Omental fat pad (tissue), 4 donors: Measurements from ENCODE around the gene GRIK3. TPM values are rescaled to one million over a fixed set of nuclear protein-coding genes. Genes with fewer than 3 reads are reported as not detected.

Source experiments
- ATAC-seq: fragments of 150-250 bp; one replicate; pipeline ENCODE4 v1.9.1; 2016; ENCODE audit warnings: mild to moderate bottlenecking, moderate library complexity; ENCODE audit not compliant: low FRiP score
- DNase-seq: peaks from one replicate; pipeline ENCODE4 v3.0.0-alpha.2; 2019; ENCODE audit warnings: low spot score
- CTCF ChIP-seq, 3 donors: fragments of 450-650 bp; IDR thresholded peaks; one replicate each; pipeline ENCODE4 v1.5.1; 2016 to 2017; ENCODE audit warnings: antibody characterized with exemption in 3 of 3, mild to moderate bottlenecking in 3 of 3, moderate library complexity in 2 of 3
- total RNA-seq, 4 donors: library from RNA; depleted of rRNA; stranded (reverse); fragments of >200 nt; gene quantifications; one replicate each; pipeline ENCODE4 v1.1.0, GENCODE V29; 2016

GRIK3 gene
- total RNA-seq, 4 donors from 2014 or later, result 0.09 to 0.79 TPM; not detected in 2

- TF ChIP-seq CTCF (IDR thresholded peaks at IDR 0.05), result no peak
- DNase-seq (no peak), ATAC-seq (no peak)
Measured at GRCh38 chr1:36861375-36861774, 172.9 kb downstream of the GRIK3 start.

- no peak for ATAC-seq
- TF ChIP-seq CTCF (IDR thresholded peaks at IDR 0.05), result no peak
- DNase-seq, result no peak
Measured at GRCh38 chr1:36859926-36860325, 174.4 kb downstream of the GRIK3 start.

GRCh38 chr1:36858981-36859380 lies 175.3 kb downstream of the GRIK3 start:
- DNase-seq, result no peak
- ATAC-seq, result no peak
- TF ChIP-seq CTCF (IDR thresholded peaks at IDR 0.05), result no peak

GRCh38 chr1:36858553-36858952 lies 175.8 kb downstream of the GRIK3 start:
- ATAC-seq, result no peak
- DNase-seq, result no peak
- TF ChIP-seq CTCF (IDR thresholded peaks at IDR 0.05), result no peak

- DNase-seq, result no peak
- ATAC-seq, result no peak
- TF ChIP-seq CTCF (IDR thresholded peaks at IDR 0.05), result no peak
Measured at GRCh38 chr1:36857754-36858153, 176.6 kb downstream of the GRIK3 start.

- no peak for TF ChIP-seq CTCF (IDR thresholded peaks at IDR 0.05)
Measured at GRCh38 chr1:36855699-36856494, 178.4 kb downstream of the GRIK3 start.

GRCh38 chr1:36853638-36854037 lies 180.7 kb downstream of the GRIK3 start:
- TF ChIP-seq CTCF (IDR thresholded peaks at IDR 0.05), result no peak
- ATAC-seq, result no peak
- DNase-seq, result no peak

More at GRCh38 chr1:36855699-36856494, 178.4 kb downstream of the GRIK3 start:
- DNase-seq (no peak), ATAC-seq (no peak)
